Gastroesophageal sphincter (tissue), 4 donors: ENCODE measurements around the gene NAPSA. TPM values are rescaled to one million over a fixed set of nuclear protein-coding genes. Genes with fewer than 3 reads are reported as not detected.

ENCODE experiments used
- ATAC-seq: fragments of 150-250 bp; one replicate; pipeline ENCODE4 v1.9.1; 2016; ENCODE audit warnings: mild to moderate bottlenecking, moderate library complexity
- H3K27ac ChIP-seq, 4 donors: fragments of 200-600 bp; sonication (generic) in 3 of 4; 1 replicate in 3 of 4; 2 replicates in 1 of 4; pipeline ENCODE4 v1.5.1; 2016 to 2019
- H3K27me3 ChIP-seq: fragments of 200-600 bp; sonication (generic); one replicate; pipeline ENCODE4 v1.5.1; 2019
- H3K36me3 ChIP-seq, 2 donors: fragments of 200-600 bp; sonication (generic); one replicate each; pipeline ENCODE4 v1.5.1; 2019; ENCODE audit warnings: control low read depth in 1 of 2
- H3K4me1 ChIP-seq, 3 donors: fragments of 200-600 bp; sonication (generic); 1 replicate in 2 of 3; 2 replicates in 1 of 3; pipeline ENCODE4 v1.5.1; 2016 to 2019; ENCODE audit warnings: control low read depth in 2 of 3
- H3K4me3 ChIP-seq, 2 donors: fragments of 200-600 bp; sonication (generic); one replicate each; pipeline ENCODE4 v1.5.1; 2019; ENCODE audit warnings: mild to moderate bottlenecking in 1 of 2, moderate library complexity in 1 of 2
- H3K9me3 ChIP-seq, 3 donors: fragments of 200-600 bp; sonication (generic); one replicate each; pipeline ENCODE4 v1.5.1; 2017 to 2019; ENCODE audit warnings: control low read depth in 2 of 3
- EP300 ChIP-seq: sonication (generic); formaldehyde crosslinking; IDR thresholded peaks from one replicate; pipeline ENCODE4 v1.6.1; 2017; ENCODE audit warnings: antibody characterized with exemption, mild to moderate bottlenecking
- POLR2A ChIP-seq, 2 donors: fragments of 450-650 bp; IDR thresholded peaks; one replicate each; pipeline ENCODE4 v1.6.1; 2017; ENCODE audit warnings: antibody characterized with exemption in 2 of 2, mild to moderate bottlenecking in 2 of 2, moderate library complexity in 1 of 2
- POLR2AphosphoS5 ChIP-seq: sonication (generic); formaldehyde crosslinking; IDR thresholded peaks from one replicate; pipeline ENCODE4 v1.6.1; 2017; ENCODE audit warnings: antibody characterized with exemption
- WGBS, 2 donors: methylation state at CpG; one replicate each; pipeline ENCODE4 v1.1.5; 2018; ENCODE audit warnings: low coverage in 1 of 2; 5-methylcytosine and 5-hydroxymethylcytosine counted together
- total RNA-seq, 4 donors: library from RNA; depleted of rRNA; stranded (reverse); fragments of >200 nt; gene quantifications; one replicate each; pipeline ENCODE4 v1.1.0, GENCODE V29; 2016
- TF ChIP-seq, protein P1 (sequence below), 4 experiments: fragments of 200-600 bp in 2 of 4; fragments of 450-650 bp in 2 of 4; sonication (generic) in 1 of 4; IDR thresholded peaks; one replicate each; pipeline ENCODE4 v1.5.1; 2017 to 2019; ENCODE audit warnings: antibody characterized with exemption in 4 of 4, mild to moderate bottlenecking in 2 of 4, moderate library complexity in 2 of 4

Gene NAPSA
- total RNA-seq, 4 donors from 2014 or later, result 1.0 TPM; not detected in 3

DNA sequence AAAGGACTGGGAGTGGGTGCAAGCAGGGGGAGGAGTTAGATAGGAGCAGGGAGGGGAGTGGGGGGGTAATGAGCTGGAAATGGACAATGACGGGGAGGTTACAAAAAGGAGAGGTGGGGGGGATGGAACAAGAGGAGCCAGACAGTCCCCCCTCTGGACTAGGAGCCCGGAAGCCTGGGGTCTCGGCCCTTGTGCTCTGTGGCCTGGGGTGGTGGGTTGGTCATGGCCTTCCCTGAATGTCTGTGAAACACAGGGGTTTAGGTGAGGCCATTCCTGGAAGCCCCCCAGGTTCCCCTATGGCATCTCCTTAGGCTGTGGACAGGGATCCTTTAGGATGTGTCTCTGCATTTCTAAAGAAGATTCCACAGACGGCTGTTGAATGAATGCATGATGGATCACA lies 48.3 kb downstream of the NAPSA start:
- no peak overlapping the region for H3K4me3 ChIP-seq
- no peaks in the 10 kb centered on the region for H3K9me3 ChIP-seq
- no peaks in the 10 kb centered on the region for H3K36me3 ChIP-seq
- TF ChIP-seq POLR2AphosphoS5, result no peak
- TF ChIP-seq, protein P1, sequence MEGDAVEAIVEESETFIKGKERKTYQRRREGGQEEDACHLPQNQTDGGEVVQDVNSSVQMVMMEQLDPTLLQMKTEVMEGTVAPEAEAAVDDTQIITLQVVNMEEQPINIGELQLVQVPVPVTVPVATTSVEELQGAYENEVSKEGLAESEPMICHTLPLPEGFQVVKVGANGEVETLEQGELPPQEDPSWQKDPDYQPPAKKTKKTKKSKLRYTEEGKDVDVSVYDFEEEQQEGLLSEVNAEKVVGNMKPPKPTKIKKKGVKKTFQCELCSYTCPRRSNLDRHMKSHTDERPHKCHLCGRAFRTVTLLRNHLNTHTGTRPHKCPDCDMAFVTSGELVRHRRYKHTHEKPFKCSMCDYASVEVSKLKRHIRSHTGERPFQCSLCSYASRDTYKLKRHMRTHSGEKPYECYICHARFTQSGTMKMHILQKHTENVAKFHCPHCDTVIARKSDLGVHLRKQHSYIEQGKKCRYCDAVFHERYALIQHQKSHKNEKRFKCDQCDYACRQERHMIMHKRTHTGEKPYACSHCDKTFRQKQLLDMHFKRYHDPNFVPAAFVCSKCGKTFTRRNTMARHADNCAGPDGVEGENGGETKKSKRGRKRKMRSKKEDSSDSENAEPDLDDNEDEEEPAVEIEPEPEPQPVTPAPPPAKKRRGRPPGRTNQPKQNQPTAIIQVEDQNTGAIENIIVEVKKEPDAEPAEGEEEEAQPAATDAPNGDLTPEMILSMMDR (IDR thresholded peaks at IDR 0.05), result no peak
- no peak for TF ChIP-seq EP300
- peaks cover 97% of the 10 kb centered on the region for H3K27me3 ChIP-seq
- no peak overlapping the region for H3K27ac ChIP-seq
- ATAC-seq, result no peak
- no peaks in the 10 kb centered on the region for H3K4me1 ChIP-seq
- 62 to 67% methylated on average over 1 to 3 of the region's 4 CpGs for WGBS, 2 donors

DNA sequence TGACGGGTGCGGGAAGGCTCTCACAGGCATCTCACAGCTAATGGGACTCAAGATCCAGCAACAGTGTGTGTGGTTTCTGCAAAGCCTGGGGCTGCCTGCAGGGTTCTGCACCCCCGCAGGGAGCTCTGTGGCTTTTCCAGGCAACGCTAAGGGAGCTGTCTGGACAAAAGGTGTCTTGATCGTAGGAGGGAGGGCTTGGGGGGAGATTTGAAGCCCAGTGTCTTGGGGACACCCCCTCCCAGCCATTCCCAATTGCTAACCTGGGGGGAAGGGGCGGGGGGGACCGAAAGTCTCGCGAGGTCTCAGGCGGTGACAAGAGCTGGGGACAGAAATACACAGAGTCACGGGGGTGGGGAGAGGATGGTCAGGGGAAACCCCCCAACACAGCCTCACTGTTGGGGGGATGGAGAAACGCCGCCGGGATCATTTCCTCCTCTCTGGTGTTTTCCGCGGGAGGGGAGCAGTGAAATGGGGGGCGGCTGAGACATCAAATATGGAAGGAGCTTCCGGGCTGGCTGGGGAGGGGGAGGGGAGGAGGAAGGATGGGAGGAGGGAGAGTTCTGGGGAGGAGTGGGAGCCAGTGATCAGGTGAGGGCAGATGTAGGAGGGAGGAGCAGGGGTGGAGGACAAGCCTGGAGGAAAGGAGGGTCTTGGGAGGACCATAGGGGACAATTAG lies 49.5 kb downstream of the NAPSA start:
- Histone ChIP-seq H3K4me1 (no peaks in the 10 kb centered on the region), H3K9me3 (no peaks in the 10 kb centered on the region), H3K4me3 (no peak overlapping the region), H3K36me3 (no peaks in the 10 kb centered on the region), H3K27ac (no peak overlapping the region), H3K27me3 (peaks cover 98% of the 10 kb centered on the region)
- no peak for ATAC-seq
- TF ChIP-seq POLR2AphosphoS5, result no peak
- TF ChIP-seq, protein P1 (IDR thresholded peaks at IDR 0.05), result no peak
- no peak for TF ChIP-seq EP300
- TF ChIP-seq POLR2A (IDR thresholded peaks at IDR 0.05), result no peak
- WGBS, 2 donors, result 0% methylated on average over 1 to 2 of the region's 18 CpGs

DNA sequence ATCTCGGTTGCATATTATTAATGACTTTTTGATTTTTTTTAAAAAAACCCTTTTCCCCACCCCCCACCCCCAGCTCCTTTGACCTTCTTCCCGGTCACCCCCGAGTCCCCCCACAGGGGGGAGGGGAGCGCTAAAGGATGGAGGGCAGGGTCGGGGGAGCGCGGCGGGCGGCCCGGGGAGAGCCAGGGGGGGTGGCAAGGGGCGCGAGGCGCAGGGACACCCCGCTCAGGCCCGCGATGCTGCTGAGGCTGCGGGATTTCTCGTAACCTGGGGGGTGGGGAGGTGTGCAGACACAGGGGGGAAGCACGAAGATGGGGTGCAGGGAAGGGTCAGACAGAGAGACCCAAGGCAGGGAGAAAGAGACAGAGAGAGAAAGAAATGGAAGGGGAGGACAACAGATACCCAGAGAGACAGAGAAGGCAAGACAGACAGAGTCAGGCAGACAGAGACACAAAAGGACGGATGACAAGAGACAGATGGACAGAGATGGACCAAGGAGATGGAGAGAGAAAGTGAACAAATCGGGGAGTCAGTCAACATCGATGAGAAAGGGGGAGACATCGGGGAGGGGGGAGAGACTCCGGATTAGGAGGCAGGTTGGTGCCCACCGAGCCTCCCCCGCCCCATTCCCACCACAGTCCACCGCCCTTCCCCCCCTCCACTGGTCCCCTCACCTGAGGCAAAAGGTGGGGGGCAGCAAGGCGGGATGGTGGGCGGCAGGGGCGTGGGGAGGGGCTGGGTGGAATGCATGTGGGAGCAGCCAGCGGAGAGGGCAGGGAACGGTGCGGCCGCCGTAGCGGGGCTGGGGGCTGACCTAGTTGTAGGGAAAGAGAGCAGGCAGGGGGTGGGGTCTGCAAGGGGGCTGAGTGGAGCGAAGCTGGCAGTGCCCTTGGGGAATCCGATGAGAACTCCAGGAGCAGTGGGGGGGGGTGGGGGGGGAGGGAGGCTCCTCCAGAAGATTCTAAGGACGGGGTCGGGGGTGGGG lies 50.4 kb downstream of the NAPSA start:
- no peak overlapping the region for H3K27ac ChIP-seq
- WGBS, 2 donors, result 0 to 1% methylated on average over 13 to 16 of the region's 40 CpGs
- no peaks in the 10 kb centered on the region for H3K36me3 ChIP-seq
- ATAC-seq, result no peak
- no peaks in the 10 kb centered on the region for H3K9me3 ChIP-seq
- H3K4me3 ChIP-seq, result no peak overlapping the region
- peaks cover 98% of the 10 kb centered on the region for H3K27me3 ChIP-seq
- TF ChIP-seq EP300 (no peak), POLR2A (IDR thresholded peaks at IDR 0.05) (no peak), POLR2AphosphoS5 (no peak)
- TF ChIP-seq, protein P1 (IDR thresholded peaks at IDR 0.05), result no peak
- no peaks in the 10 kb centered on the region for H3K4me1 ChIP-seq

DNA sequence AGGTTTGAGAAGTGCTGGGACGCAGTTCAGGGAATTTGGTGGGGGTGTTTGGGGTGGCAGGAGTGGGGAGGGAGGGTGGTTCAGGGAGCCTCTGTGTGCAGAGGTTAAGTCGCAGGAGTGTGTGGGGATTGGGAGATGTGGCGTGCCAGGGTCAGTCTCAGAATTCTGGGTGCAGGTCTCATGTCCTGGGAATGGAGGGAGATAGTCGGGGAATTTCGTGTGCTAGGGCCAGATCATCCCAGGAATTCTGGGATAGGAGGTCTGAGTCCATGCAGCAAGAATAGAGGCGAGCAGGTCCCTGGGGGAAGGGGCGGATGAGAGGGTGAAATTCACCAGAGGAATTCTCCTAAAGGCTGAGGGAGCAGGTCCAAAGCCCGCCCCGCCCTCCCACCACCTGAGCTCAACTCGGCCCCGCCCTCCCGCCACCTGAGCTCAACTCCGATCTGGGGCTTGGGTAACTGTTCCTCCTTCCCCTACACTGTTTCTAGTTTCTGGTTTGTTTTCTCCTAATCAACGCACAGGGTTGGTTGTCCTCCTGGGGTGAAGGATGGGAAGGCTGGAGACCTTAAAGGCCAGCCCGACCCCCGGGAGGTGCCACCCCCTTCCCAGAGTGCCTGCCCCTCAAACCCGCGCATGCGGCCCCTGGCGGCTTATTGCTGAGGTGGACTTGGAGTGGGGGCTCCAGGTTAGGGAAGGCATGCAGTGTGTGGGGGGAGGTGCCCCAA lies 51.5 kb downstream of the NAPSA start:
- no peaks in the 10 kb centered on the region for H3K4me1 ChIP-seq
- TF ChIP-seq EP300 (no peak), POLR2A (IDR thresholded peaks at IDR 0.05) (no peak), POLR2AphosphoS5 (no peak)
- TF ChIP-seq, protein P1 (IDR thresholded peaks at IDR 0.05), result no peak

More for the DNA sequence above, 51.5 kb downstream of the NAPSA start:
- ATAC-seq, result no peak
- 3 to 7% methylated on average over 6 to 11 of the region's 20 CpGs for WGBS, 2 donors
- Histone ChIP-seq H3K4me3 (no peak overlapping the region), H3K36me3 (no peaks in the 10 kb centered on the region), H3K27me3 (peaks cover 98% of the 10 kb centered on the region), H3K9me3 (peaks cover 0 to under 1% (median 0%) of the 10 kb centered on the region in 3 donors), H3K27ac (no peak overlapping the region)
